Measurements from ENCODE around the gene PNMA8B.
"Not testable (repeated sequence)": the region's sequence is repeated elsewhere in the genome, so short reads cannot be mapped to it uniquely, and the experiment has no call there.

The PNMA8B gene

GRCh38 chr19:46514589-46515289, 19.1 kb upstream of the PNMA8B start:
- DNase-seq (ENCODE audit: low read depth): no peak

- DNase-seq (ENCODE audit: low read depth): peak; percentile 72
These were observed 18.0 kb upstream of the PNMA8B start for GRCh38 chr19:46513461-46514236.

- no peak for DNase-seq (ENCODE audit: low read depth)
These were observed 15.6 kb upstream of the PNMA8B start for GRCh38 chr19:46511237-46511636.

GRCh38 chr19:46508206-46508605, 12.5 kb upstream of the PNMA8B start:
- DNase-seq (ENCODE audit: low read depth): no peak

- DNase-seq (ENCODE audit: low read depth): no peak
These were observed 8.3 kb upstream of the PNMA8B start for GRCh38 chr19:46503848-46504453.

GRCh38 chr19:46502891-46503290, 7.2 kb upstream of the PNMA8B start:
- no peak for DNase-seq (ENCODE audit: low read depth)

GRCh38 chr19:46499692-46500091, 4.0 kb upstream of the PNMA8B start:
- no peak for DNase-seq (ENCODE audit: low read depth)

- no peak for DNase-seq (ENCODE audit: low read depth)
These were observed 2.1 kb upstream of the PNMA8B start for GRCh38 chr19:46497773-46498172.

- not testable (repeated sequence) for DNase-seq (ENCODE audit: low read depth)
These were observed 1.2 kb upstream of the PNMA8B start for GRCh38 chr19:46496886-46497285.

GRCh38 chr19:46496304-46496703, 637 bp upstream of the PNMA8B start:
- no peak for DNase-seq (ENCODE audit: low read depth)

GRCh38 chr19:46494941-46495785, 504 bp downstream of the PNMA8B start:
- no peak for DNase-seq (ENCODE audit: low read depth)

- no peak for DNase-seq (ENCODE audit: low read depth)
These were observed 1.3 kb downstream of the PNMA8B start for GRCh38 chr19:46494146-46494940.

GRCh38 chr19:46493236-46494145, 2.2 kb downstream of the PNMA8B start:
- DNase-seq (ENCODE audit: low read depth): no peak

- no peak for DNase-seq (ENCODE audit: low read depth)
These were observed 2.8 kb downstream of the PNMA8B start for GRCh38 chr19:46492841-46493235.

GRCh38 chr19:46491975-46492682, 3.5 kb downstream of the PNMA8B start:
- no peak for DNase-seq (ENCODE audit: low read depth)

GRCh38 chr19:46490774-46491173, 4.9 kb downstream of the PNMA8B start:
- no peak for DNase-seq (ENCODE audit: low read depth)

GRCh38 chr19:46489445-46490272, 6.0 kb downstream of the PNMA8B start:
- no peak for DNase-seq (ENCODE audit: low read depth)

- DNase-seq (ENCODE audit: low read depth): no peak
These were observed 7.1 kb downstream of the PNMA8B start for GRCh38 chr19:46488551-46488950.
